ENCODE measurements around the gene G6PC1.
"Not testable (repeated sequence)": the region's sequence is repeated elsewhere in the genome, so short reads cannot be mapped to it uniquely, and the experiment has no call there.

Gene G6PC1

GRCh38 chr17:42853968-42854790, 46.4 kb upstream of the G6PC1 start:
- Histone ChIP-seq H3K9ac (ENCODE audit: low read length) (no peak overlapping the region), H3K9me2 (ENCODE audit: low read depth, low read length) (no peaks in the 10 kb centered on the region), H3K36me3 (ENCODE audit: insufficient read depth, low read length) (no peaks in the 10 kb centered on the region), H3K4me3 (ENCODE audit: low read depth, low read length, poor library complexity, severe bottlenecking) (no peak overlapping the region), H3K4me2 (ENCODE audit: low read length) (no peak overlapping the region), H3F3A (ENCODE audit: insufficient read depth, low read length) (no peaks in the 10 kb centered on the region), H3K9me3 (ENCODE audit: low read length) (no peaks in the 10 kb centered on the region), H3K27me3 (ENCODE audit: insufficient read depth, low read length) (no peaks in the 10 kb centered on the region), H4K20me1 (ENCODE audit: insufficient read depth, low read length) (no peaks in the 10 kb centered on the region), H3K27ac (ENCODE audit: low read depth, low read length, poor library complexity, severe bottlenecking) (no peak overlapping the region), H3K79me2 (ENCODE audit: insufficient read depth, low read length) (no peaks in the 10 kb centered on the region), H2AFZ (ENCODE audit: low read length) (no peak overlapping the region), H3K4me1 (ENCODE audit: insufficient read depth, low read length, severe bottlenecking) (peaks cover 6% of the 10 kb centered on the region)
- no peak for TF ChIP-seq CTCF (IDR thresholded peaks at IDR 0.05; ENCODE audit: low read length)
- no peak for TF ChIP-seq EZH2 (IDR thresholded peaks at IDR 0.05; ENCODE audit: borderline replicate concordance, low read length)

- Histone ChIP-seq H4K20me1 (ENCODE audit: insufficient read depth, low read length) (no peaks in the 10 kb centered on the region), H3K27ac (ENCODE audit: low read depth, low read length, poor library complexity, severe bottlenecking) (no peak overlapping the region), H3K9ac (ENCODE audit: low read length) (no peak overlapping the region), H3K4me1 (ENCODE audit: insufficient read depth, low read length, severe bottlenecking) (peaks cover 6% of the 10 kb centered on the region), H3K4me2 (ENCODE audit: low read length) (no peak overlapping the region), H3K4me3 (ENCODE audit: low read depth, low read length, poor library complexity, severe bottlenecking) (no peak overlapping the region), H3K9me2 (ENCODE audit: low read depth, low read length) (no peaks in the 10 kb centered on the region), H2AFZ (ENCODE audit: low read length) (no peak overlapping the region), H3K79me2 (ENCODE audit: insufficient read depth, low read length) (no peaks in the 10 kb centered on the region), H3K9me3 (ENCODE audit: low read length) (no peaks in the 10 kb centered on the region), H3F3A (ENCODE audit: insufficient read depth, low read length) (no peaks in the 10 kb centered on the region), H3K27me3 (ENCODE audit: insufficient read depth, low read length) (no peaks in the 10 kb centered on the region), H3K36me3 (ENCODE audit: insufficient read depth, low read length) (no peaks in the 10 kb centered on the region)
- no peak for TF ChIP-seq CTCF (IDR thresholded peaks at IDR 0.05; ENCODE audit: low read length)
- TF ChIP-seq EZH2 (IDR thresholded peaks at IDR 0.05; ENCODE audit: borderline replicate concordance, low read length), result no peak
These were observed 45.5 kb upstream of the G6PC1 start for GRCh38 chr17:42855048-42855596.

GRCh38 chr17:42856093-42856492, 44.5 kb upstream of the G6PC1 start:
- not testable (repeated sequence) for H3K4me2 ChIP-seq (ENCODE audit: low read length); H3K9me3 ChIP-seq (ENCODE audit: low read length)

GRCh38 chr17:42856516-42856915, 44.1 kb upstream of the G6PC1 start:
- not testable (repeated sequence) for H3K27me3 ChIP-seq (ENCODE audit: insufficient read depth, low read length); H3K27ac ChIP-seq (ENCODE audit: low read depth, low read length, poor library complexity, severe bottlenecking); H3K9me2 ChIP-seq (ENCODE audit: low read depth, low read length); H3K36me3 ChIP-seq (ENCODE audit: insufficient read depth, low read length); H4K20me1 ChIP-seq (ENCODE audit: insufficient read depth, low read length); H3F3A ChIP-seq (ENCODE audit: insufficient read depth, low read length); H2AFZ ChIP-seq (ENCODE audit: low read length); H3K4me3 ChIP-seq (ENCODE audit: low read depth, low read length, poor library complexity, severe bottlenecking); H3K4me2 ChIP-seq (ENCODE audit: low read length); H3K9me3 ChIP-seq (ENCODE audit: low read length); H3K79me2 ChIP-seq (ENCODE audit: insufficient read depth, low read length); H3K9ac ChIP-seq (ENCODE audit: low read length); H3K4me1 ChIP-seq (ENCODE audit: insufficient read depth, low read length, severe bottlenecking)

More at GRCh38 chr17:42856093-42856492, 44.5 kb upstream of the G6PC1 start:
- not testable (repeated sequence) for H3K79me2 ChIP-seq (ENCODE audit: insufficient read depth, low read length); H3K4me3 ChIP-seq (ENCODE audit: low read depth, low read length, poor library complexity, severe bottlenecking); H3F3A ChIP-seq (ENCODE audit: insufficient read depth, low read length); H2AFZ ChIP-seq (ENCODE audit: low read length); H4K20me1 ChIP-seq (ENCODE audit: insufficient read depth, low read length); H3K4me1 ChIP-seq (ENCODE audit: insufficient read depth, low read length, severe bottlenecking); H3K36me3 ChIP-seq (ENCODE audit: insufficient read depth, low read length); H3K9me2 ChIP-seq (ENCODE audit: low read depth, low read length); H3K27ac ChIP-seq (ENCODE audit: low read depth, low read length, poor library complexity, severe bottlenecking); H3K9ac ChIP-seq (ENCODE audit: low read length); H3K27me3 ChIP-seq (ENCODE audit: insufficient read depth, low read length)
